Astrocyte of the spinal cord (primary cell): ENCODE results near the gene USH1C.

Experiments used
- DNase-seq: peaks from one replicate; pipeline ENCODE4 v3.0.0; 2011; ENCODE audit warnings: low read depth, low spot score
- H3K4me3 ChIP-seq: 2 replicates; pipeline ENCODE4 v1.5.1; 2011; ENCODE audit warnings: low read depth, mild to moderate bottlenecking, low read length, moderate library complexity
- in situ Hi-C: cut with HindIII; loops from 2 replicates; pipeline ENCODE4 v1.10.0; 2017; ENCODE audit warnings: low sequenced_read_pairs
- TF ChIP-seq, protein P1 (sequence below): IDR thresholded peaks from 2 replicates; pipeline ENCODE4 v1.5.1; 2012; ENCODE audit warnings: low read depth, mild to moderate bottlenecking, low read length, inconsistent platforms

The USH1C gene

GRCh38 chr11:17498058-17498457, 46.2 kb downstream of the USH1C start:
- in situ Hi-C loops: no loop called here
- TF ChIP-seq, protein P1, sequence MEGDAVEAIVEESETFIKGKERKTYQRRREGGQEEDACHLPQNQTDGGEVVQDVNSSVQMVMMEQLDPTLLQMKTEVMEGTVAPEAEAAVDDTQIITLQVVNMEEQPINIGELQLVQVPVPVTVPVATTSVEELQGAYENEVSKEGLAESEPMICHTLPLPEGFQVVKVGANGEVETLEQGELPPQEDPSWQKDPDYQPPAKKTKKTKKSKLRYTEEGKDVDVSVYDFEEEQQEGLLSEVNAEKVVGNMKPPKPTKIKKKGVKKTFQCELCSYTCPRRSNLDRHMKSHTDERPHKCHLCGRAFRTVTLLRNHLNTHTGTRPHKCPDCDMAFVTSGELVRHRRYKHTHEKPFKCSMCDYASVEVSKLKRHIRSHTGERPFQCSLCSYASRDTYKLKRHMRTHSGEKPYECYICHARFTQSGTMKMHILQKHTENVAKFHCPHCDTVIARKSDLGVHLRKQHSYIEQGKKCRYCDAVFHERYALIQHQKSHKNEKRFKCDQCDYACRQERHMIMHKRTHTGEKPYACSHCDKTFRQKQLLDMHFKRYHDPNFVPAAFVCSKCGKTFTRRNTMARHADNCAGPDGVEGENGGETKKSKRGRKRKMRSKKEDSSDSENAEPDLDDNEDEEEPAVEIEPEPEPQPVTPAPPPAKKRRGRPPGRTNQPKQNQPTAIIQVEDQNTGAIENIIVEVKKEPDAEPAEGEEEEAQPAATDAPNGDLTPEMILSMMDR: no peak
- no peak for DNase-seq
- H3K4me3 ChIP-seq: no peak overlapping the region

DNA sequence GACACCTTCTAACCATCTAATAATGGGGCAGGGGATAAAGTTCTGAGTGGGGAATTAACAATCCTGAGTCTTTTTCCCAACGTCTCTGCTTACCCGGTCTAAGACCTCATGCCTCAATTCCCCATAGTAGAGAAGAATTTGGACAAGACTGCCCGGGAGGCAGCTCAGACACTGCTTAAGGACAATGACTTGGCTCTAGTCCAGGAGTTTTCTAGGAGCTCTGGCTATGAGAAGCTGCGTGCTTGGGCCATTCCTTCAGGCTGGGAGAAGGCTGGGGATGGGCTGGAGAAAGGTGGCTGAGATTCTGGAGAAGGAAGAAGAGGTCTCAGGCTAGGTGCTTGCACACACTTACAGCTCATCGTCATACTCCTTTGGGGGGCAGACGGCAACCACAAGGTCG, 47.8 kb downstream of the USH1C start:
- in situ Hi-C loops: no loop called here
- DNase-seq: no peak
- no peak overlapping the region for H3K4me3 ChIP-seq
- TF ChIP-seq, protein P1: no peak

DNA sequence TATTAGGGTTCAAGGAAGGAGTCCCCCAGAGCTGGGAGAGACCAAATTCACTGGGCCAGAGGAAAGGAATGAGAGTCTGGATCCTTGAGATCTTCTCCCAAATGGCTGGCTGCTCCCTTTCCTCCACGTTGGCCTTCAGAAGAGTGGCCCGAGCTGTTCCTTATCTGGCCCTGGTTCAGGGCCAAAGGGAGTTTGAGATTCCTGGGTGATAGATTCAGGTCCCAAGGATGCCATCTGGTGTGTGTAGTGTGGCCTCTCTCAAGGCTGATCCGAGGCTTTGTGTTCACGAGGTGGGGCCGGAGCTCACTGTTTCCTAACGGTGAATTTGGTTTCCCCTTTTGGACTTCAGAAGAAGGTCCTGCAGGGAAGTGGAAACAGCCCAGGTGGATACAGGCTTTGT, 50.2 kb downstream of the USH1C start:
- TF ChIP-seq, protein P1: no peak
- no peak for DNase-seq
- in situ Hi-C loops: no loop called here
- H3K4me3 ChIP-seq: no peak overlapping the region

- TF ChIP-seq, protein P1: no peak
- no peak overlapping the region for H3K4me3 ChIP-seq
- no peak for DNase-seq
- in situ Hi-C loops: no loop called here
Observed at GRCh38 chr11:17490938-17491337, 53.3 kb downstream of the USH1C start.

GRCh38 chr11:17490232-17490631, 54.0 kb downstream of the USH1C start:
- H3K4me3 ChIP-seq: no peak overlapping the region
- in situ Hi-C loops: no loop called here
- TF ChIP-seq, protein P1: no peak
- no peak for DNase-seq

GRCh38 chr11:17489751-17490150, 54.5 kb downstream of the USH1C start:
- TF ChIP-seq, protein P1: no peak
- DNase-seq: no peak
- in situ Hi-C loops: no loop called here
- H3K4me3 ChIP-seq: no peak overlapping the region

- H3K4me3 ChIP-seq: no peak overlapping the region
- in situ Hi-C loops: no loop called here
- TF ChIP-seq, protein P1: no peak
- DNase-seq: no peak
Observed at GRCh38 chr11:17488563-17488962, 55.7 kb downstream of the USH1C start.
